GM12892 (cell line): ENCODE results near the gene TSPAN12.

Experiments
- DNase-seq: peaks from one replicate; pipeline ENCODE4 v3.0.0; 2011; ENCODE audit not compliant: insufficient read length
- FAIRE-seq: peaks from 2 replicates; lab custom pipeline; 2011; peaks lifted over from hg19 to GRCh38; lab: Jason Lieb, UNC
- POLR2A ChIP-seq: IDR thresholded peaks from 2 replicates; pipeline ENCODE4 v1.6.1; 2011; ENCODE audit warnings: low read depth, low read length, control low read depth
- POLR2AphosphoS5 ChIP-seq: IDR thresholded peaks from 2 replicates; pipeline ENCODE4 v1.6.1; 2011; ENCODE audit warnings: low read depth, low read length, control low read depth
- TAF1 ChIP-seq: IDR thresholded peaks from 2 replicates; pipeline ENCODE4 v1.6.1; 2011; ENCODE audit warnings: low read depth, mild to moderate bottlenecking, control low read depth, low read length, borderline replicate concordance

TSPAN12 gene

DNA sequence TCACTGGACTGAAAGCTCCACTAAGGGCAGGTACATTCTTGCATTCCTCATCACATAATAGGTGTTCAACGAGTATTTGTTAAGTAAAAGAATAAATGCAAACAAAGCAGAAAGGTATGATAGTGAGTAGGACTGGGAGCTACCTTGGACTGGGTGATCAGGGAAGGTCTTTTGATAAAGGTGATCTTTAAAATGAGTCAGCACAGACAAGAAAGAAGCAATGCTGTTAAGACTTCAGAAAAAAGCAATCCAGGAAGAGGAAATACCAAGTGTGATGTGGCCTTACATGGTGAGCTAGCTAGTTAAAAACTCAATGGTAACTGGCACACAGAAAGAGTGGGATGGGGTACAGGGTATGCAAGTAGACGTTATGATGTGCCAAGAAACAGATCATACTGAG is 40.1 kb downstream of the TSPAN12 start:
- FAIRE-seq = no peak
- TF ChIP-seq POLR2AphosphoS5 = no peak
- no peak for TF ChIP-seq POLR2A
- TF ChIP-seq TAF1 = no peak

DNA sequence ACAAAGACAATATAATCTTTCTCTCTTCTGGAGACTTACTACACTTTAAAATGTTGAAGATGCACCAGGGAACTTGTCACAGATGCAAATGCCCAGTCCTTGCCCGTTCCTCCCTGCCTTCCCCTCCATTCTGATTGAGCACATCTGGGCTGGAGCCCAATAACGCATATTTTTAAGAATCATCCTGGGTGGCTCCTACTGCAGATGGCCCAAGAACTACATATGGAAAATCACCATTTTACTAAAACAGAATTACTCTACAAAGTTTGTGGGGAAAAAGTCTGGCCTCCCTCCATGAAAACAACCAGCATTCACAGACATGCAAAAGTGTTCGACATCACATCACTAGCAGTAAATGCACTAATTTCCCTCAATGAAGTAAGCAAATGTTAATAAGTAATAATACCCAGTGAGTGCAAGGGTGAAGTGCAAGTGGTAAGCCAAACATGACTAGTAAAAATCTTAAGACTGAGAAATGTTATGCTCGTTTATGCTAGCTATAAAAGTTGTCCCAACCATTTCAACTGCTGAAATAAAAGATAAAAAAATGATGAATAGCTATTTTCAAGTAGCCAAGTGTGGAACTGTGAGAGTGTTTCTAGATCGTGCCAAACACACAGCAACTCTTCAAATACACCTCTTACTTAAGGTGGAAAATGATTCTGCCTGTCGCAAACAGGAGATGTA is 43.5 kb downstream of the TSPAN12 start:
- DNase-seq (no peak), FAIRE-seq (no peak)
- no peak for TF ChIP-seq TAF1
- no peak for TF ChIP-seq POLR2A
- no peak for TF ChIP-seq POLR2AphosphoS5

More for the DNA sequence above, 40.1 kb downstream of the TSPAN12 start:
- DNase-seq = no peak

DNA sequence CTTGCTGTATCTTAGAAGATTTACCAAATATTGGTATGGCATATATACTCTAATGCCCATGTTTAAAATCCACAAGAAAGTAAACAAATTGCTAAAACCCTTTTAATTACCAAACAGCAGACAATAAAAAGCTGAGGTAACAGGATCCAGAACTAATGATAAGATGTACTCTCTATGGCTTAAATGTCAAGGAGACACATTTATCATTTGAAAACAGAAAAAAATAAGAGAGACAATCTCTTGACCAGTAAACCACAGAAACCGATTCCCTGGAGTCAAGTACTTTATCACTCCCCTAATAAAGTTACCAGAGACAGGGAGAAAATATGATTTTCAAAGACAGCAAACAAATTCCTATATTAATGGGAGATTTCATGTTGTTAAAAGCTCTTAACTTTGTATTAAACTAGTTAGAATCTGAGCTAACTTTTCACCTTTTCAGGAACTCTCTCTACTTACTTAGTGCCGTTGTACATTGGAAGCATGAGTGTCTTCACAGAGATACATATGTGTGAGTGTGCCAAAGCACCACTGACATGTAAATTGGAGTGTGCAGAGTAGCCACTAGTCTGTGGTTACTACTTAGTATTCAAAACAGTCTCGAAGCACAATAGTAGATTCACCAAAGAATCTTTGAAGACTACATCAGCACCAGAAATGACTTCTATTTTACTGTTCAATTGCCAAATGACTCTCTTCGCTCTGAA is 44.2 kb downstream of the TSPAN12 start:
- no peak for DNase-seq
- TF ChIP-seq POLR2A (no peak), POLR2AphosphoS5 (no peak), TAF1 (no peak)
- no peak for FAIRE-seq

DNA sequence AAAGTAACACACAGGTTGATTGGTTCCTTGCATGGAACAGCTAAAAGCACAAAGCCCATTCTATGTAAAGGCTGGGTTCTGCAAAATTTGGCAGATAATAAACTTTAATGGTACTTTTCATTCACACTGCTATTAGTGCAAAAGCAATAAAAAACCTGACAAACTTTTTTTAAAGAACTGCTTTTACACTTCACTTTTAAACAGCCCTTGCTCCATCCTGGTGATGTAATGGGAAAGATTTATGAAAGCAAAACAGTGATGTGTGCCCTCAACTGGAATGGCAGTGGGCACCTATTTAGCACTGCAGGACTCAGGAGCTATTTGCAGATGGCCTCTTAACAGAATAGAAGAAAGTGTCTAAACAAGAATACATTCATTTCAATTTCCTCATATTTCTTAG is 44.9 kb downstream of the TSPAN12 start:
- no peak for FAIRE-seq
- DNase-seq = no peak
- no peak for TF ChIP-seq TAF1
- TF ChIP-seq POLR2A = no peak
- no peak for TF ChIP-seq POLR2AphosphoS5

DNA sequence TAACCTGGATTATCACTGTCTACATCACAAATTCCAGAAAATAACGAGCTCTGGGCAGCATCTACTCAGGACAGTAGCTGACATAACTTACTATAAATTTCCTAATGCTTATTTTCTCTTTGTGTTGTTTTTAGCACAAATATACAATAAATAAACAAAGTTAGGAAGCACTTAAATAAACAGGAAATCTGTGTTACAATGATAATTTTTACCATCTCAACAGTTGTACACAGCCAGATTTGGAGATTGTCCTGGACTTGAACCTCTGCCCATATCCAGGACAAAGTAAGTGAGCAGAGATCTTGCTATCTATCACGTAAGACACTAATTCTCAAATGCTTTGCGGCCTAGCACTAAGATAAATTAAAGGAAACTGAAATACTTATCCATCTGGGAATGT is 48.7 kb downstream of the TSPAN12 start:
- DNase-seq = no peak
- no peak for FAIRE-seq
- no peak for TF ChIP-seq POLR2AphosphoS5
- TF ChIP-seq POLR2A = no peak
- no peak for TF ChIP-seq TAF1

DNA sequence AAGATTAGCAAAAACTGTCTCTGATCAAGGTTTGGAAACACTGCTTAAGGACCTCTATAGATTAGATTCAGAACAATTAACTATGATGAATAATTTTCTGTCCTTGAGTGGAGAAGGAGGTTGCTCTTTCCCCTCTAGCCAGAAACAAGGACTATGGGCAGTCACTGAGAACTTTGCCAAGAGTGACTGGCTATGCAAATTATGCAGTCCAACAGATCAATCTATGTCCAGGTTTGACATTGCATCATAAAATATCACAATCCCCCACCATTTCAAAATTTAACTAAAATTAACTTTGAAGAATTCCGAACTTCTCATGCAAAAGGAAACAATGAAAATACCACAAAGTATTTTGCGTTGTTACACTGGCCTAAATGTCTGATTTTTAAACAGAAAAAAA is 50.6 kb downstream of the TSPAN12 start:
- DNase-seq (no peak), FAIRE-seq (no peak)
- no peak for TF ChIP-seq POLR2AphosphoS5
- no peak for TF ChIP-seq POLR2A
- TF ChIP-seq TAF1 = no peak

DNA sequence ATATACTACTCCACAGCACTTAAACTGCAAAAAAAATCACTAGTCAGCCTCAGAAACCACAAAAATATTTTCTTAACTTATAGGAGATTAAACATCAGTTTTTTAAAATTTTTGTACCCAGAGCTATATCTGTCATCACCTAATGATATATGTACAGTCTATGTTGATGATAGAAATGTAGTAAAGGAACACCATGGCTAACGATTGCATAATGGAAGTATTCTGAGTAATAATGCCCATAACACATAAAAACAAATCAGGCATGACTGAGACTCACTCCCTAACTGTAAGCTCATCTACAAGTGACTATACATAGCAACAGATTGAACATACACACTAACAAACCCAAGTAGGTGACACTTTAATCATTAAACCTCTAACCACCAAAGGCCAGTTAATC is 51.3 kb downstream of the TSPAN12 start:
- no peak for DNase-seq
- TF ChIP-seq POLR2AphosphoS5 (no peak), POLR2A (no peak), TAF1 (no peak)
- FAIRE-seq = no peak

DNA sequence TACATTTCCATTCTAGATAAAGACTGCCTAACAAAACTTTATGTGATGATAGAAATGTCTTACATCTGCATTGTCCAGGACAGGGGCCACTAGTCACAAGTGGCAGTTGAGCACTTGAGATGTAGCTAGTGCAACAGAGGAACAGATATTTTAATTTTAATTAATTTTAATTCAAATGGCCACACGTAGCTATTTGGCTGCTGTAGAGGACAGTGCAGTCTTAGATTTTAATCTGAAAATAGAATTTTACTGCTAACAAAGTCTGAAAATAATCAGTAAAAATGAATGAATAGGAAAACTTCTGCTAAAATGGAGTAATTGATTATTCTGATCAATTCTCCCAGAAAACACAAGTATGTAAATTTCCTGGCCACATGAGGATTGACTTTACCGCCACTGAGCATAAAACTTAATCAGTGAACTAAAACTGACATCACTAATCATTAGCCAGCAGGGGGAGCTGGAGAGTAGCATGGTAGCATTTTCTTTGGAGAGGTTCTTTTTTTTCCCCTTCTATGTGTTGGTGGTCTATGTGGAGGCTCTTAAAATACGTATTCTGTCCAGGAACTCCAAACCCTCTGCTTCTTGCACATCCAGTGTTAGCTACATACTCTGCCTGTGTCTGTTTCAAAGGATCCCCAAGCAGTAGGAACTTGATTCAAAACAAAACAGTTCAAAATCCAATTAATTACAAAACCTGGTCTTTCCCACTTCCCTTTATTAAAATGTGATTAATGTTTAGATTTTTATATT is 52.1 kb downstream of the TSPAN12 start:
- DNase-seq (no peak), FAIRE-seq (peak; percentile 87)
- TF ChIP-seq POLR2AphosphoS5 = no peak
- TF ChIP-seq POLR2A = no peak

DNA sequence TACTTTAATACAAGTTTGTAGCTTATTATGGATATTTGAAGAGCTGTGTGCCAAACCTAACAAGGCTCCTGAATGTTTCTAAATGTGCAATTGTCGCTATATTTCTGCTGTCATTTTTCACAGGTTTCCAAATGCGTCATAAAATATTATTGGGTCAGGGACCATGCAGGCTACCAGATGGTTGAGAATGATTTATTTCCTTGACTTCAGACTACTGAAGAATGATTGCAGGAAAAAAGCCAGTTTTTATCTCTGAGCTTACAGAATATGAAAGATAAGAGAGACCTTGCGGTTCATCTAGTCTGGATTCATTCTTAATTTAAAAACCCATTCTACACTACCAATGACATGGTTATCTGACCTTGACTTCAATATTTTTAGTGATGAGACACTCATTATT is 55.2 kb downstream of the TSPAN12 start:
- FAIRE-seq (no peak), DNase-seq (no peak)
- no peak for TF ChIP-seq POLR2A
- TF ChIP-seq TAF1 = no peak
- no peak for TF ChIP-seq POLR2AphosphoS5

DNA sequence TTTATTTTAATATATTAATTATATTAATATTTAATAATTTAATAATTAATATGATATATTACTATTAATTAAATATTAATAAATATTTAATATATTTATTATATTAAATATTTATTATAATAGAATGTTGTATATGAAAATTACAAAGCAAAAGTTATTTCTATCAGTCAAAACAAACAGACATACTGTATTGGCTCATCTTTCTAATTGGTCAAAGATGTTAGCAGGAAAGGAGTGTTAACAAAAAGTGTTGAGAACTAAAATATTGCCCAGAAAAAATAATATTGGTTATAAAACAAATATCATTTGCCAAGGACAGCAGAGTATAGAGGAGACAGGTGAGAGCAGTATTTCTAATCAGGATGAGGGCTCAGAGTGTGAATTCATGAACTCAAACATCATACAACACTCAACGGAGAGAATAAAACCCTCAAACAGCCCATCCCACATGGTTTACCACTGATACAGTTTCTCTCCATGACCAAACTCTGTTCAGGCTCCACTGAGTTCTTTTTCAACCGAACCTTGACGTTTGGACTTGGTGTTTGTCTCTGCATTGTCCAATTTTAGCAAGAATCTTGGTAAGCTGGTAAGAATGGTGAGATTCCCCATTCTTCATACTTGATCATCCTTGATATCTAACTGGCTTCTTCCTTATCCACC is 58.0 kb downstream of the TSPAN12 start:
- no peak for DNase-seq
- TF ChIP-seq TAF1 (no peak), POLR2A (no peak), POLR2AphosphoS5 (no peak)
- FAIRE-seq = no peak

DNA sequence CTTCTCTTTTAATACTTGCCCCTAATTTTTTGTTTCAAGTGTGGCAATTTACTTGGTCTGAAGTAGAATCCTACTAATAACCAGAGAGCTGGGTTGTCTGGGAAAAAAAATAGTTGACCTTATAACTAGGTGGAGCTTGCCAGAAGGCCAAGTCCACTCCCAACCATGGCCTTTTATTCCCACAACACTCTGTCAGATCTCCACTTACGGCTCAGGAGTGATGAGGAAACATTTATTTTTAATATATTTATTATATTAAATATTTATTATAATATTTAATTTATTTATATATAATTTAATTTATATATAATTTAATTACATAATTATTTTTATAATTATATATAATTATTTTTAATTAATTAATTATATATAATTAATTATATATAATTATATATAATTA is 58.8 kb downstream of the TSPAN12 start:
- no peak for FAIRE-seq
- TF ChIP-seq TAF1 (no peak), POLR2AphosphoS5 (no peak), POLR2A (no peak)
- no peak for DNase-seq
